ENCODE data around the gene SKAP1. TPM values are rescaled to one million over a fixed set of nuclear protein-coding genes. Genes with fewer than 3 reads are reported as not detected.

SKAP1 gene
- total and polyA plus RNA-seq, 8 donors = 2.4 to 4.4 (median 3.2) TPM; not detected in 2

DNA sequence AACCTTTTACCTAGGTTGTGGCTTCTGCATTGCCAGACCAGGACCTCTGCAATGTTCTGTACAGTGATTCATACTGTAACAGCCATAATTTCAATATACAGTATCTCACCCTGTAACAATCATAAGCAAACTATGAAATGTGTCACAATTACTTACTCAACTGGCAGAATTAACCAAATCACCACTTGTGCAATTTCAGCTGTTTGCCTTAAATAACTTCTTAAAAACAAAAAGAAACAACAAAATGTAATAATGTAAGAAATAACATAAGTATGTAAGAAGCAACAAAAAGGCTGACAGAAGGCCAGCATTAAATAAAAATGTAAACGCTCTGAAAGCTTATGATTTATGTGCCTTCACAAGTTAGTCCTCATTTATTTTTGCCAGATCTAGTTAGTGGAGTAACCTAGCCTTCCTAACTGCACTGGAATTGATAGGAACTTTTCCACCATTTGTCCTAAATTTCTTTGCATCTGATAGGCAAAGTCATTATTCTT, 96.9 kb downstream of the SKAP1 start:
- H3K27me3 ChIP-seq = peaks cover 0 to 84% (median 13%) of the 10 kb centered on the region in 3 donors
- TF ChIP-seq EP300 (IDR thresholded peaks at IDR 0.05) (no peak), POLR2A (IDR thresholded peaks at IDR 0.05) (no peak)
- TF ChIP-seq, protein P1, sequence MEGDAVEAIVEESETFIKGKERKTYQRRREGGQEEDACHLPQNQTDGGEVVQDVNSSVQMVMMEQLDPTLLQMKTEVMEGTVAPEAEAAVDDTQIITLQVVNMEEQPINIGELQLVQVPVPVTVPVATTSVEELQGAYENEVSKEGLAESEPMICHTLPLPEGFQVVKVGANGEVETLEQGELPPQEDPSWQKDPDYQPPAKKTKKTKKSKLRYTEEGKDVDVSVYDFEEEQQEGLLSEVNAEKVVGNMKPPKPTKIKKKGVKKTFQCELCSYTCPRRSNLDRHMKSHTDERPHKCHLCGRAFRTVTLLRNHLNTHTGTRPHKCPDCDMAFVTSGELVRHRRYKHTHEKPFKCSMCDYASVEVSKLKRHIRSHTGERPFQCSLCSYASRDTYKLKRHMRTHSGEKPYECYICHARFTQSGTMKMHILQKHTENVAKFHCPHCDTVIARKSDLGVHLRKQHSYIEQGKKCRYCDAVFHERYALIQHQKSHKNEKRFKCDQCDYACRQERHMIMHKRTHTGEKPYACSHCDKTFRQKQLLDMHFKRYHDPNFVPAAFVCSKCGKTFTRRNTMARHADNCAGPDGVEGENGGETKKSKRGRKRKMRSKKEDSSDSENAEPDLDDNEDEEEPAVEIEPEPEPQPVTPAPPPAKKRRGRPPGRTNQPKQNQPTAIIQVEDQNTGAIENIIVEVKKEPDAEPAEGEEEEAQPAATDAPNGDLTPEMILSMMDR (IDR thresholded peaks at IDR 0.05) = no peak

DNA sequence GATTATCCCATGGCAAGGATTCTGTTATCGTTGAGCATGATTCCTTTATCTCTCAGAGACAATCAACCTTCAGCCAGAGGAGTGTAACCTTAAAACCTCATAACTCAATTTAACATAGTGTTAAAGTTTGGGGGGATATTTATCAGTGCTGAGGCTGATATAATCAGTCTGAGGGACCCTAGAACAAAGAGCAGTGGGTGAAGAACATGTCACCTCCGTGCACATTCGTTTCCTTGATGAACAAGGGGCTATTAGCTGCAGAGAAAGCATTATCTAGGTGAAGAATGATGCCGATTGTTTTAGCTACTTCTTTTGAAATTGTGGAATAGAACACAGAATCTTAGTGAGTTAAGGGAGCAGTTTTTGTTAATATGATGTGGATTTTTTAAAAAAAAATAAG, 99.1 kb downstream of the SKAP1 start:
- peaks cover 0 to 87% (median 13%) of the 10 kb centered on the region in 3 donors for H3K27me3 ChIP-seq
- H3K4me3 ChIP-seq = no peak overlapping the region
- no peaks in the 10 kb centered on the region for H3K4me1 ChIP-seq
- no peak overlapping the region for H3K27ac ChIP-seq
- H3K36me3 ChIP-seq = no peaks in the 10 kb centered on the region
- 60 to 74% (median 67%) methylated on average over 4 of the region's 4 CpGs for WGBS, 5 donors
- no peak for DNase-seq
- intact Hi-C loops (cut with DNase I; ENCODE audit: low total_unique reads) = loop anchor here (10.0 kb wide), 1 partner anchor 294 kb away; the partner anchor contains the start of gene HOXB9
- TF ChIP-seq, protein P1 (IDR thresholded peaks at IDR 0.05) = no peak
- no peak for TF ChIP-seq POLR2AphosphoS5 (IDR thresholded peaks at IDR 0.05)
- TF ChIP-seq EP300 (IDR thresholded peaks at IDR 0.05) = no peak
- H3K9me3 ChIP-seq = no peaks in the 10 kb centered on the region

More for the DNA sequence above, 96.9 kb downstream of the SKAP1 start:
- intact Hi-C loops (cut with DNase I; ENCODE audit: low total_unique reads) = loop anchor here (10.0 kb wide), 1 partner anchor 292 kb away; the partner anchor contains the start of gene HOXB9
- no peak for DNase-seq
- H3K4me3 ChIP-seq = no peak overlapping the region
- H3K9me3 ChIP-seq = no peaks in the 10 kb centered on the region
- no peak overlapping the region for H3K27ac ChIP-seq
- no peaks in the 10 kb centered on the region for H3K36me3 ChIP-seq
- H3K4me1 ChIP-seq = no peaks in the 10 kb centered on the region
- WGBS, 5 donors = 58 to 87% (median 81%) methylated on average over 1 of the region's 1 CpG

DNA sequence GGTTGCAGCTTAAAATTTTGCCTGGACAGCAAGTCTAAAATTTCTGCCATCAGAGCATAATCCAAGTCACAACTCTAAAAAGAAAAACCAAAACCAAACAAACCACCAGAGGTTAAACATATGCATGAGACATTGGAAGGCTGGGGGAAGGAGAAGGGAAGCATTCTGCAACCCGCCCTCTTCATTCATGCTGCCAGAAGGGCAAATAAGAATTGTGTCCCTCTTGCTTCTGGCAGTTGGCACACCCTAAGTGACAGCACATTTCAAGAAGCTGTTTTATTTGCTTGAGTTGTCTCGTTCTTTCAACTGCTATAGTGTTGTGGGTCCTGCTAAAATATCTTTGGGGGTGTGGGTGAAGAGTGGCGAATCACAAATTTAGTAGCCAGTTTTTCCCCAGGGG, 99.6 kb downstream of the SKAP1 start:
- Histone ChIP-seq H3K36me3 (no peaks in the 10 kb centered on the region), H3K4me3 (no peak overlapping the region), H3K27ac (no peak overlapping the region), H3K27me3 (peaks cover 0 to 84% (median 13%) of the 10 kb centered on the region in 3 donors), H3K9me3 (no peaks in the 10 kb centered on the region), H3K4me1 (no peaks in the 10 kb centered on the region)
- intact Hi-C loops (cut with DNase I; ENCODE audit: low total_unique reads) = loop anchor here (10.0 kb wide), 1 partner anchor 294 kb away; the partner anchor contains the start of gene HOXB9
- TF ChIP-seq, protein P1 (IDR thresholded peaks at IDR 0.05) = no peak
- TF ChIP-seq POLR2AphosphoS5 (IDR thresholded peaks at IDR 0.05) (no peak), EP300 (IDR thresholded peaks at IDR 0.05) (no peak), POLR2A (IDR thresholded peaks at IDR 0.05) (no peak)
- DNase-seq = no peak
- 51 to 66% (median 57%) methylated on average over 3 of the region's 3 CpGs for WGBS, 5 donors

DNA sequence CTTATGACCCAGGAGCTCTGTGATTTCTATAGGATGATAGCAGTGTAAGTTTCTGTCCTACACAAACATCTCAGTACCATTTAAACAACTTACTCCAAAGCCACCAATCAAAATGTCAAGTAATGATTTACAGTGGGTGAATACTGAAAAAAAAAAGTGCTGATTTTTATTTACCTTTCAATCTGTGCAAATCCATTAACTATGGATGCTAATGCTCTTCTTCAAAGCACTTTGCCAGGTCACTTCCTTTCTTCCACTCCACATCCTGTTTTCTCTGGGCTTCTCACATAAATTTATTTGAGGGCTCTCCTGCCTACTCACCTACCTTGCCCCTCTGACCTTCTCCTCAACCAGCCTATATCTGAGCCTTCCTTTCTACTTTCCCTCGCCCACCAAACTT, 101.6 kb downstream of the SKAP1 start:
- Histone ChIP-seq H3K9me3 (no peaks in the 10 kb centered on the region), H3K4me3 (no peak overlapping the region), H3K27ac (no peak overlapping the region), H3K36me3 (no peaks in the 10 kb centered on the region), H3K4me1 (no peaks in the 10 kb centered on the region), H3K27me3 (peaks cover 0 to 72% (median 13%) of the 10 kb centered on the region in 3 donors)
- no peak for TF ChIP-seq EP300 (IDR thresholded peaks at IDR 0.05)
- TF ChIP-seq, protein P1 (IDR thresholded peaks at IDR 0.05) = no peak
- TF ChIP-seq POLR2A (IDR thresholded peaks at IDR 0.05) = no peak
- no peak for TF ChIP-seq POLR2AphosphoS5 (IDR thresholded peaks at IDR 0.05)
- DNase-seq = peak in 1 of 2 donors; percentile 9
- WGBS, 5 donors = 77 to 92% (median 82%) methylated on average over 1 of the region's 1 CpG
- intact Hi-C loops (cut with DNase I; ENCODE audit: low total_unique reads) = no loop called here

Measured in stomach (tissue), 9 donors.